K562 (cell line): ENCODE results near the gene WDR19. TPM values are rescaled to one million over a fixed set of nuclear protein-coding genes. Genes with fewer than 3 reads are reported as not detected.

ENCODE experiments used
- ATAC-seq: fragments of 200-7000 bp; cut with Tn5 transposase; 3 replicates; pipeline ENCODE4 v1.9.1; 2020; ENCODE audit warnings: moderate library complexity
- BruUV-seq: library from RNA; stranded (reverse); fragments of 400-500 nt; replicated peaks from 2 replicates; lab custom pipeline; 2021; lab: Mats Ljungman, UMichigan
- CTCF ChIA-PET: fragments of 300-600 bp; formaldehyde crosslinking; extraction: SDS; loops from one replicate; lab custom pipeline; 2021; ENCODE audit warnings: low intra/inter-chr PET ratio; lab: Yijun Ruan, JAX
- POLR2A ChIA-PET: fragments of 300-600, 350-650 bp; sonication (Branson Sonifier 250); formaldehyde crosslinking; extraction: SDS; loops from one replicate; lab custom pipeline; 2021; ENCODE audit warnings: antibody characterized with exemption, inconsistent platforms; lab: Yijun Ruan, JAX
- DNase-seq, 4 experiments: peaks; one replicate each; pipeline versions ENCODE4 v3.0.0 to v3.0.0-alpha.2; 2011 to 2018; ENCODE audit warnings: low spot score in 3 of 4, mixed read lengths in 3 of 4; ENCODE audit errors: extremely low read depth in 1 of 4
- FAIRE-seq: peaks from 2 replicates; lab custom pipeline; 2011; peaks lifted over from hg19 to GRCh38; lab: Jason Lieb, UNC
- H2AFZ ChIP-seq: 2 replicates; pipeline ENCODE4 v1.6.0; 2011; ENCODE audit warnings: low read depth, low read length, control low read depth, inconsistent platforms
- H3K27ac ChIP-seq: fragments of 200-600 bp; 3 replicates; pipeline ENCODE4 v1.8.0; 2011; ENCODE audit warnings: low read depth, mild to moderate bottlenecking, control low read depth, inconsistent platforms, low read length, moderate library complexity, mixed read lengths; ENCODE audit errors: extremely low read depth
- H3K27me3 ChIP-seq, 2 experiments: fragments of 300-600 bp in 1 of 2; 2 replicates in 1 of 2; 3 replicates in 1 of 2; pipeline versions ENCODE4 v1.6.0 to v1.8.0; 2011; ENCODE audit warnings: inconsistent platforms in 2 of 2, low read length in 2 of 2, mild to moderate bottlenecking in 1 of 2, mixed read lengths in 1 of 2, moderate library complexity in 1 of 2; ENCODE audit not compliant: control insufficient read depth in 2 of 2, insufficient read depth in 2 of 2
- H3K36me3 ChIP-seq: fragments of 300-600 bp; 3 replicates; pipeline ENCODE4 v1.8.0; 2011; ENCODE audit warnings: mild to moderate bottlenecking, low read length, inconsistent platforms; ENCODE audit not compliant: control insufficient read depth, insufficient read depth
- H3K4me1 ChIP-seq, 2 experiments: fragments of 200-600 bp in 1 of 2; replicated peaks in 1 of 2; 2 replicates in 1 of 2; 3 replicates in 1 of 2; pipeline versions ENCODE4 v1.5.1 to v1.8.0; 2011; ENCODE audit warnings: inconsistent platforms in 2 of 2, low read length in 2 of 2, mild to moderate bottlenecking in 1 of 2, mixed read lengths in 1 of 2, moderate library complexity in 1 of 2; ENCODE audit not compliant: control insufficient read depth in 2 of 2, insufficient read depth in 2 of 2
- H3K4me2 ChIP-seq: 2 replicates; pipeline ENCODE4 v1.6.1; 2011; ENCODE audit warnings: low read length, control low read depth, inconsistent platforms, mixed read lengths; ENCODE audit not compliant: insufficient read depth
- H3K4me3 ChIP-seq: fragments of 200-600 bp; sonication (generic), shearing (Covaris generic); 2 replicates; pipeline ENCODE4 v1.5.1; 2016; ENCODE audit warnings: control low read depth, inconsistent platforms
- H3K79me2 ChIP-seq: fragments of 200-600 bp; 3 replicates; pipeline ENCODE4 v1.8.0; 2011; ENCODE audit warnings: low read length, inconsistent platforms; ENCODE audit not compliant: control insufficient read depth, insufficient read depth
- H3K9ac ChIP-seq, 2 experiments: 2 replicates each; pipeline versions ENCODE4 v1.6.0 to v1.6.1; 2011; ENCODE audit warnings: low read depth in 2 of 2, low read length in 2 of 2, control low read depth in 1 of 2, inconsistent platforms in 1 of 2, mild to moderate bottlenecking in 1 of 2, mixed read lengths in 1 of 2; ENCODE audit not compliant: insufficient read depth in 1 of 2
- H3K9me1 ChIP-seq: one replicate; pipeline ENCODE4 v1.6.0; 2011; ENCODE audit warnings: inconsistent platforms, mild to moderate bottlenecking, low read length, moderate library complexity; ENCODE audit not compliant: control insufficient read depth, insufficient read depth
- H3K9me3 ChIP-seq: replicated peaks from 2 replicates; pipeline ENCODE4 v1.5.1; 2011; ENCODE audit warnings: low read depth, low read length, inconsistent platforms; ENCODE audit not compliant: control insufficient read depth, insufficient read depth
- H4K20me1 ChIP-seq: replicated peaks from 2 replicates; pipeline ENCODE4 v1.6.1; 2011; ENCODE audit warnings: low read length, inconsistent platforms, mixed read lengths; ENCODE audit not compliant: control insufficient read depth, insufficient read depth
- KLF6 ChIP-seq: fragments of 250-450 bp; sonication (Bioruptor Pico); IDR thresholded peaks from 2 replicates; pipeline ENCODE4 v1.4.0; 2020; ENCODE audit warnings: mild to moderate bottlenecking, moderate library complexity, borderline replicate concordance
- LEF1 ChIP-seq: fragments of 450-650 bp; IDR thresholded peaks from 2 replicates; pipeline ENCODE4 v1.6.1; 2016; ENCODE audit warnings: mild to moderate bottlenecking
- MAFK ChIP-seq: IDR thresholded peaks from 2 replicates; pipeline ENCODE4 v1.6.1; 2011; ENCODE audit warnings: low read length, improper control_type of control experiment
- MYC ChIP-seq, 2 experiments: fragments of 250-450 bp in 1 of 2; sonication (Bioruptor Pico) in 1 of 2; IDR thresholded peaks; 2 replicates each; pipeline versions ENCODE4 v1.5.1 to v1.6.1; 2012 to 2021; ENCODE audit warnings: low read depth in 2 of 2, borderline replicate concordance in 1 of 2, improper control_type of control experiment in 1 of 2, low read length in 1 of 2, mild to moderate bottlenecking in 1 of 2, moderate library complexity in 1 of 2
- RFX5 ChIP-seq: IDR thresholded peaks from 2 replicates; pipeline ENCODE4 v1.6.1; 2011; ENCODE audit warnings: low read depth, mild to moderate bottlenecking, improper control_type of control experiment, low read length
- ZNF445 ChIP-seq: fragments of 250-450 bp; sonication (Bioruptor Pico); IDR thresholded peaks from 2 replicates; pipeline ENCODE4 v1.4.0; 2020; ENCODE audit warnings: low read depth, mild to moderate bottlenecking, moderate library complexity
- ZNF75A ChIP-seq: fragments of 450-650 bp; formaldehyde crosslinking; IDR thresholded peaks from 2 replicates; pipeline ENCODE4 v1.4.0; 2020; ENCODE audit warnings: mild to moderate bottlenecking
- WGBS: fragments of 100-300 bp; shearing (Covaris generic); methylation state at CpG from one replicate; pipeline ENCODE4 v1.1.6; 2016; ENCODE audit warnings: low coverage, mixed read lengths; ENCODE audit not compliant: insufficient coverage; ENCODE audit errors: missing lambda C conversion rate; 5-methylcytosine and 5-hydroxymethylcytosine counted together
- in situ Hi-C: fragments of 300-500 bp; cut with MboI; formaldehyde crosslinking; loops from 4 replicates; pipeline ENCODE4 v1.15.0; 2018; ENCODE audit warnings: inconsistent platforms, mixed read lengths
- intact Hi-C: fragments of 100-400 bp; cut with micrococcal nuclease; formaldehyde crosslinking; loops from 2 replicates; pipeline ENCODE4 v1.14.2; 2022
- polyA plus RNA-seq, 8 experiments: library from polyadenylated mRNA; depleted of rRNA in 4 of 8; stranded (reverse) in 5 of 8; unstranded in 3 of 8; fragments of >200 nt; fragmentation: Nextera tagmentation in 2 of 8; fragmentation: Illumina TruSeq in 1 of 8; extraction: Ambion mirVana in 2 of 8; extraction: Trizol in 1 of 8; gene quantifications; 2 replicates each; pipeline versions ENCODE4 v1.2.1 to v1.2.3, GENCODE V29; 2011 to 2014; ENCODE audit warnings: inconsistent platforms in 1 of 8, missing spikeins in 1 of 8
- total RNA-seq, 7 experiments: library from RNA; depleted of rRNA in 6 of 7; stranded (reverse); fragments of >200 nt in 6 of 7; fragmentation: Illumina TruSeq in 2 of 7; extraction: Trizol in 2 of 7; gene quantifications; 2 replicates each; pipeline versions ENCODE4 v1.2.1 to v1.2.3, GENCODE V29; 2011 to 2021; ENCODE audit warnings: low replicate concordance in 1 of 7
- TF ChIP-seq, protein P1 (sequence below): IDR thresholded peaks from 3 replicates; pipeline ENCODE4 v1.6.1; 2011; ENCODE audit warnings: borderline replicate concordance, mild to moderate bottlenecking; ENCODE audit not compliant: insufficient read length, insufficient read depth
- TF ChIP-seq, protein P2 (sequence below): sonication (generic); formaldehyde crosslinking; IDR thresholded peaks from 2 replicates; pipeline ENCODE4 v1.8.0; 2023; ENCODE audit warnings: mild to moderate bottlenecking, missing genetic modification reagents
- TF ChIP-seq, protein P3 (sequence below): sonication (generic); formaldehyde crosslinking; IDR thresholded peaks from 2 replicates; pipeline ENCODE4 v1.8.1; 2023; ENCODE audit warnings: mild to moderate bottlenecking, missing genetic modification reagents

The WDR19 gene
- total and polyA plus RNA-seq, 9 of the 15 experiments (the other 6 are each of a cell fraction or from before 2014, with no cell fraction given), result 6.8 to 37.6 (median 11.2) TPM

DNA sequence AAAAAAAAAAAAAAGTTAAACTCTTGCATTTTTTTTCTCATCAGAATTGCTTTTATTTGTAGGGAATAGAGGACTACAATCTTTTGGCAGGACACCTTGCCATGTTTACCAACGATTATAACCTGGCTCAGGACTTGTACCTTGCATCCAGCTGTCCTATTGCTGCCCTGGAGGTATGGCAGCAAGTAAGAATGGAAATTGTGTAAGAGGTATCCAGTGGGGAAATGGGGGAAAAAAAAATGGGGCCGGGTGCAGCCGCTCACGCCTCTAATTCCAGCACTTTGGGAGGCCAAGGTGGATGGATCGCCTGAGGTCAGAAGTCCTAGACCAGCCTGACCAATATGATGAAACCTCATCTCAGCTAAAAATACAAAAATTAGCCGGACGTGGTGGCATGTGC, 49.8 kb downstream of the WDR19 start (continued):
- TF ChIP-seq, protein P1, sequence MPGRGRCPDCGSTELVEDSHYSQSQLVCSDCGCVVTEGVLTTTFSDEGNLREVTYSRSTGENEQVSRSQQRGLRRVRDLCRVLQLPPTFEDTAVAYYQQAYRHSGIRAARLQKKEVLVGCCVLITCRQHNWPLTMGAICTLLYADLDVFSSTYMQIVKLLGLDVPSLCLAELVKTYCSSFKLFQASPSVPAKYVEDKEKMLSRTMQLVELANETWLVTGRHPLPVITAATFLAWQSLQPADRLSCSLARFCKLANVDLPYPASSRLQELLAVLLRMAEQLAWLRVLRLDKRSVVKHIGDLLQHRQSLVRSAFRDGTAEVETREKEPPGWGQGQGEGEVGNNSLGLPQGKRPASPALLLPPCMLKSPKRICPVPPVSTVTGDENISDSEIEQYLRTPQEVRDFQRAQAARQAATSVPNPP, result no peak
- TF ChIP-seq, protein P2, sequence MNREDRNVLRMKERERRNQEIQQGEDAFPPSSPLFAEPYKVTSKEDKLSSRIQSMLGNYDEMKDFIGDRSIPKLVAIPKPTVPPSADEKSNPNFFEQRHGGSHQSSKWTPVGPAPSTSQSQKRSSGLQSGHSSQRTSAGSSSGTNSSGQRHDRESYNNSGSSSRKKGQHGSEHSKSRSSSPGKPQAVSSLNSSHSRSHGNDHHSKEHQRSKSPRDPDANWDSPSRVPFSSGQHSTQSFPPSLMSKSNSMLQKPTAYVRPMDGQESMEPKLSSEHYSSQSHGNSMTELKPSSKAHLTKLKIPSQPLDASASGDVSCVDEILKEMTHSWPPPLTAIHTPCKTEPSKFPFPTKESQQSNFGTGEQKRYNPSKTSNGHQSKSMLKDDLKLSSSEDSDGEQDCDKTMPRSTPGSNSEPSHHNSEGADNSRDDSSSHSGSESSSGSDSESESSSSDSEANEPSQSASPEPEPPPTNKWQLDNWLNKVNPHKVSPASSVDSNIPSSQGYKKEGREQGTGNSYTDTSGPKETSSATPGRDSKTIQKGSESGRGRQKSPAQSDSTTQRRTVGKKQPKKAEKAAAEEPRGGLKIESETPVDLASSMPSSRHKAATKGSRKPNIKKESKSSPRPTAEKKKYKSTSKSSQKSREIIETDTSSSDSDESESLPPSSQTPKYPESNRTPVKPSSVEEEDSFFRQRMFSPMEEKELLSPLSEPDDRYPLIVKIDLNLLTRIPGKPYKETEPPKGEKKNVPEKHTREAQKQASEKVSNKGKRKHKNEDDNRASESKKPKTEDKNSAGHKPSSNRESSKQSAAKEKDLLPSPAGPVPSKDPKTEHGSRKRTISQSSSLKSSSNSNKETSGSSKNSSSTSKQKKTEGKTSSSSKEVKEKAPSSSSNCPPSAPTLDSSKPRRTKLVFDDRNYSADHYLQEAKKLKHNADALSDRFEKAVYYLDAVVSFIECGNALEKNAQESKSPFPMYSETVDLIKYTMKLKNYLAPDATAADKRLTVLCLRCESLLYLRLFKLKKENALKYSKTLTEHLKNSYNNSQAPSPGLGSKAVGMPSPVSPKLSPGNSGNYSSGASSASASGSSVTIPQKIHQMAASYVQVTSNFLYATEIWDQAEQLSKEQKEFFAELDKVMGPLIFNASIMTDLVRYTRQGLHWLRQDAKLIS (CRISPR knock-in tag), result no peak
- TF ChIP-seq RFX5, result no peak

DNA sequence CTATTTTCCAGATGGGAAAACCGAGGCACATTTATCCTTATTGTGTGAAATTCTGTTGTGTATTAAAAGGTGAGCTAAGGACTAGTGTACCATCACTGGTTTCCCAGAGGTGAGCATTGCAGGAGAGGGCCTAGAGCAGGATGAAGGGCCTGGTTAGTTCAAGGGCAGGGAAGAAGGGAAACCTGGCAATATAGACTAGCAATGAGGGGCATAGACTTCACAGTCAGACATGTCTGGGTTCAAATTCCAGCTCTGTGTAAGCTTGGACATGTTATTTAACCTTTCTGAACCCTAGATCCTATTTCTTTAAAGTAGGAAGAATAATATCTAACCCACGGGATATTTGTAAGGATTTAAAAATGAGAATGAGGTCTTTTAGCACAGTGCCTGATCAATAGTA, 50.8 kb downstream of the WDR19 start:
- intact Hi-C loops, result no loop called here
- TF ChIP-seq, protein P3, sequence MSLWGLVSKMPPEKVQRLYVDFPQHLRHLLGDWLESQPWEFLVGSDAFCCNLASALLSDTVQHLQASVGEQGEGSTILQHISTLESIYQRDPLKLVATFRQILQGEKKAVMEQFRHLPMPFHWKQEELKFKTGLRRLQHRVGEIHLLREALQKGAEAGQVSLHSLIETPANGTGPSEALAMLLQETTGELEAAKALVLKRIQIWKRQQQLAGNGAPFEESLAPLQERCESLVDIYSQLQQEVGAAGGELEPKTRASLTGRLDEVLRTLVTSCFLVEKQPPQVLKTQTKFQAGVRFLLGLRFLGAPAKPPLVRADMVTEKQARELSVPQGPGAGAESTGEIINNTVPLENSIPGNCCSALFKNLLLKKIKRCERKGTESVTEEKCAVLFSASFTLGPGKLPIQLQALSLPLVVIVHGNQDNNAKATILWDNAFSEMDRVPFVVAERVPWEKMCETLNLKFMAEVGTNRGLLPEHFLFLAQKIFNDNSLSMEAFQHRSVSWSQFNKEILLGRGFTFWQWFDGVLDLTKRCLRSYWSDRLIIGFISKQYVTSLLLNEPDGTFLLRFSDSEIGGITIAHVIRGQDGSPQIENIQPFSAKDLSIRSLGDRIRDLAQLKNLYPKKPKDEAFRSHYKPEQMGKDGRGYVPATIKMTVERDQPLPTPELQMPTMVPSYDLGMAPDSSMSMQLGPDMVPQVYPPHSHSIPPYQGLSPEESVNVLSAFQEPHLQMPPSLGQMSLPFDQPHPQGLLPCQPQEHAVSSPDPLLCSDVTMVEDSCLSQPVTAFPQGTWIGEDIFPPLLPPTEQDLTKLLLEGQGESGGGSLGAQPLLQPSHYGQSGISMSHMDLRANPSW (CRISPR knock-in tag), result no peak
- no peak for TF ChIP-seq LEF1
- TF ChIP-seq MYC (IDR thresholded peaks at IDR 0.05; ENCODE audit: low read depth, low read length), result no peak
- TF ChIP-seq MYC (CRISPR knock-in tag; IDR thresholded peaks at IDR 0.05; ENCODE audit: borderline replicate concordance, low read depth), result no peak
- no peak for TF ChIP-seq ZNF445
- TF ChIP-seq MAFK, result no peak
- TF ChIP-seq ZNF75A, result no peak
- no peak for TF ChIP-seq KLF6 (CRISPR knock-in tag)

More for the DNA sequence above, 50.8 kb downstream of the WDR19 start:
- Histone ChIP-seq H3K36me3 (no peaks in the 10 kb centered on the region), H3K4me1 (no peaks in the 10 kb centered on the region; a peak in 2 of 5 replicates), H3K79me2 (no peaks in the 10 kb centered on the region), H3K9me1 (no peaks in the 10 kb centered on the region), H3K4me2 (no peak overlapping the region), H3K4me3 (no peak overlapping the region), H2AFZ (no peak overlapping the region), H3K27me3 (no peaks in the 10 kb centered on the region), H4K20me1 (no peaks in the 10 kb centered on the region), H3K9ac (no peak overlapping the region), H3K27ac (no peak overlapping the region), H3K9me3 (no peaks in the 10 kb centered on the region)
- no peak for ATAC-seq
- ChIA-PET CTCF (no interaction called here), POLR2A (interaction anchor here (0.7 to 1.9 kb wide), 3 partner anchors 14 to 323 kb away, joined by 3 to 5 read pairs (median 4); partner anchors contain the start of gene KLB)
- no peak for FAIRE-seq
- no TSS peak for BruUV-seq
- 2% methylated on average over 2 of the region's 2 CpGs for WGBS
- no peak for DNase-seq
- in situ Hi-C loops, result no loop called here
